ENCODE data around the gene MKRN2. TPM values are rescaled to one million over a fixed set of nuclear protein-coding genes. Genes with fewer than 3 reads are reported as not detected.

MKRN2 gene
- polyA plus RNA-seq, 2 of the 4 experiments (the other 2 are of a cell fraction): 19.0 to 34.3 TPM

- 93% methylated on average over 4 of the region's 4 CpGs for WGBS (ENCODE audit: missing lambda C conversion rate)
- Histone ChIP-seq H3K9me3 (no peaks in the 10 kb centered on the region), H3K4me3 (no peak overlapping the region), H3K4me1 (0 out of 3 replicates have a peak, but pooled peaks cover 4% of the 10 kb centered on the region), H3K27ac (no peak overlapping the region), H3K4me2 (no peak overlapping the region)
- TF ChIP-seq RNF2 (IDR thresholded peaks at IDR 0.05; ENCODE audit: borderline replicate concordance, low read depth) (no peak), EHF (CRISPR knock-in tag; IDR thresholded peaks at IDR 0.05) (no peak), ZSCAN20 (CRISPR knock-in tag; IDR thresholded peaks at IDR 0.05) (no peak), JUNB (IDR thresholded peaks at IDR 0.05) (no peak), JUN (IDR thresholded peaks at IDR 0.05) (no peak)
- TF ChIP-seq, protein P1, sequence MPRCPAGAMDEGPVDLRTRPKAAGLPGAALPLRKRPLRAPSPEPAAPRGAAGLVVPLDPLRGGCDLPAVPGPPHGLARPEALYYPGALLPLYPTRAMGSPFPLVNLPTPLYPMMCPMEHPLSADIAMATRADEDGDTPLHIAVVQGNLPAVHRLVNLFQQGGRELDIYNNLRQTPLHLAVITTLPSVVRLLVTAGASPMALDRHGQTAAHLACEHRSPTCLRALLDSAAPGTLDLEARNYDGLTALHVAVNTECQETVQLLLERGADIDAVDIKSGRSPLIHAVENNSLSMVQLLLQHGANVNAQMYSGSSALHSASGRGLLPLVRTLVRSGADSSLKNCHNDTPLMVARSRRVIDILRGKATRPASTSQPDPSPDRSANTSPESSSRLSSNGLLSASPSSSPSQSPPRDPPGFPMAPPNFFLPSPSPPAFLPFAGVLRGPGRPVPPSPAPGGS (IDR thresholded peaks at IDR 0.05): no peak
- POLR2A ChIA-PET: no interaction called here
- no peak for FAIRE-seq
- ATAC-seq: no peak
- CTCF ChIA-PET: no interaction called here
- no peak for DNase-seq (ENCODE audit: low read depth in 1 of 2, low spot score in 1 of 2)
Measured at GRCh38 chr3:12591997-12592715, 35.3 kb downstream of the MKRN2 start.

- CTCF ChIA-PET: interaction anchor here (0.8 to 1.2 kb wide), 4 partner anchors 9 to 17 kb away, joined by 3 to 6 read pairs (median 4); no protein-coding TSS in a partner anchor
- Histone ChIP-seq H3K9me3 (no peaks in the 10 kb centered on the region), H3K4me3 (no peak overlapping the region), H3K4me1 (no peaks in the 10 kb centered on the region), H3K4me2 (no peak overlapping the region), H3K27ac (no peak overlapping the region)
- FAIRE-seq (no peak), DNase-seq (ENCODE audit: low read depth in 1 of 2, low spot score in 1 of 2) (no peak), ATAC-seq (no peak)
- WGBS (ENCODE audit: missing lambda C conversion rate): 92% methylated on average over 3 of the region's 3 CpGs
- TF ChIP-seq PHF8 (IDR thresholded peaks at IDR 0.05; ENCODE audit: borderline replicate concordance, low read depth) (no peak), ZFP36 (IDR thresholded peaks at IDR 0.05; ENCODE audit: borderline replicate concordance, partially characterized antibody) (no peak), SREBF2 (IDR thresholded peaks at IDR 0.05) (no peak), EP300 (IDR thresholded peaks at IDR 0.05) (no peak), POLR2AphosphoS2 (conservative IDR thresholded peaks at IDR 0.05; ENCODE audit: low read length) (no peak), HEYL (CRISPR knock-in tag; IDR thresholded peaks at IDR 0.05) (no peak), CEBPB (IDR thresholded peaks at IDR 0.05) (no peak), KDM5A (IDR thresholded peaks at IDR 0.05) (no peak), ATOH8 (CRISPR knock-in tag; IDR thresholded peaks at IDR 0.05; ENCODE audit: low read depth) (no peak), BHLHE40 (IDR thresholded peaks at IDR 0.05; ENCODE audit: low read depth, low read length) (no peak), TP53 (CRISPR knock-in tag; IDR thresholded peaks at IDR 0.05) (no peak), USF2 (IDR thresholded peaks at IDR 0.05) (no peak), GATA3 (IDR thresholded peaks at IDR 0.05; ENCODE audit: borderline replicate concordance) (no peak), EHMT2 (IDR thresholded peaks at IDR 0.05; ENCODE audit: low read depth) (no peak)
- TF ChIP-seq, protein P2, sequence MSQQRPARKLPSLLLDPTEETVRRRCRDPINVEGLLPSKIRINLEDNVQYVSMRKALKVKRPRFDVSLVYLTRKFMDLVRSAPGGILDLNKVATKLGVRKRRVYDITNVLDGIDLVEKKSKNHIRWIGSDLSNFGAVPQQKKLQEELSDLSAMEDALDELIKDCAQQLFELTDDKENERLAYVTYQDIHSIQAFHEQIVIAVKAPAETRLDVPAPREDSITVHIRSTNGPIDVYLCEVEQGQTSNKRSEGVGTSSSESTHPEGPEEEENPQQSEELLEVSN (IDR thresholded peaks at IDR 0.05; ENCODE audit: borderline replicate concordance, low read depth): no peak
- TF ChIP-seq, protein P3, sequence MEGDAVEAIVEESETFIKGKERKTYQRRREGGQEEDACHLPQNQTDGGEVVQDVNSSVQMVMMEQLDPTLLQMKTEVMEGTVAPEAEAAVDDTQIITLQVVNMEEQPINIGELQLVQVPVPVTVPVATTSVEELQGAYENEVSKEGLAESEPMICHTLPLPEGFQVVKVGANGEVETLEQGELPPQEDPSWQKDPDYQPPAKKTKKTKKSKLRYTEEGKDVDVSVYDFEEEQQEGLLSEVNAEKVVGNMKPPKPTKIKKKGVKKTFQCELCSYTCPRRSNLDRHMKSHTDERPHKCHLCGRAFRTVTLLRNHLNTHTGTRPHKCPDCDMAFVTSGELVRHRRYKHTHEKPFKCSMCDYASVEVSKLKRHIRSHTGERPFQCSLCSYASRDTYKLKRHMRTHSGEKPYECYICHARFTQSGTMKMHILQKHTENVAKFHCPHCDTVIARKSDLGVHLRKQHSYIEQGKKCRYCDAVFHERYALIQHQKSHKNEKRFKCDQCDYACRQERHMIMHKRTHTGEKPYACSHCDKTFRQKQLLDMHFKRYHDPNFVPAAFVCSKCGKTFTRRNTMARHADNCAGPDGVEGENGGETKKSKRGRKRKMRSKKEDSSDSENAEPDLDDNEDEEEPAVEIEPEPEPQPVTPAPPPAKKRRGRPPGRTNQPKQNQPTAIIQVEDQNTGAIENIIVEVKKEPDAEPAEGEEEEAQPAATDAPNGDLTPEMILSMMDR (IDR thresholded peaks at IDR 0.05): no peak
- TF ChIP-seq, protein P4, sequence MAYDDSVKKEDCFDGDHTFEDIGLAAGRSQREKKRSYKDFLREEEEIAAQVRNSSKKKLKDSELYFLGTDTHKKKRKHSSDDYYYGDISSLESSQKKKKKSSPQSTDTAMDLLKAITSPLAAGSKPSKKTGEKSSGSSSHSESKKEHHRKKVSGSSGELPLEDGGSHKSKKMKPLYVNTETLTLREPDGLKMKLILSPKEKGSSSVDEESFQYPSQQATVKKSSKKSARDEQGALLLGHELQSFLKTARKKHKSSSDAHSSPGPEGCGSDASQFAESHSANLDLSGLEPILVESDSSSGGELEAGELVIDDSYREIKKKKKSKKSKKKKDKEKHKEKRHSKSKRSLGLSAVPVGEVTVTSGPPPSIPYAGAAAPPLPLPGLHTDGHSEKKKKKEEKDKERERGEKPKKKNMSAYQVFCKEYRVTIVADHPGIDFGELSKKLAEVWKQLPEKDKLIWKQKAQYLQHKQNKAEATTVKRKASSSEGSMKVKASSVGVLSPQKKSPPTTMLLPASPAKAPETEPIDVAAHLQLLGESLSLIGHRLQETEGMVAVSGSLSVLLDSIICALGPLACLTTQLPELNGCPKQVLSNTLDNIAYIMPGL (CRISPR knock-in tag; IDR thresholded peaks at IDR 0.05; ENCODE audit: borderline replicate concordance): no peak
- POLR2A ChIA-PET: interaction anchor here (0.6 kb wide), 1 partner anchor 1488 kb away, joined by 9 read pairs; no protein-coding TSS in a partner anchor
Measured at GRCh38 chr3:12593473-12593872, 36.6 kb downstream of the MKRN2 start.

Measured in A549 (cell line).